ENCODE measurements around the gene SRGAP3. TPM values are rescaled to one million over a fixed set of nuclear protein-coding genes. Genes with fewer than 3 reads are reported as not detected.

Gene SRGAP3
- total RNA-seq, 1 experiment from 2014 or later = 3.0 TPM

DNA sequence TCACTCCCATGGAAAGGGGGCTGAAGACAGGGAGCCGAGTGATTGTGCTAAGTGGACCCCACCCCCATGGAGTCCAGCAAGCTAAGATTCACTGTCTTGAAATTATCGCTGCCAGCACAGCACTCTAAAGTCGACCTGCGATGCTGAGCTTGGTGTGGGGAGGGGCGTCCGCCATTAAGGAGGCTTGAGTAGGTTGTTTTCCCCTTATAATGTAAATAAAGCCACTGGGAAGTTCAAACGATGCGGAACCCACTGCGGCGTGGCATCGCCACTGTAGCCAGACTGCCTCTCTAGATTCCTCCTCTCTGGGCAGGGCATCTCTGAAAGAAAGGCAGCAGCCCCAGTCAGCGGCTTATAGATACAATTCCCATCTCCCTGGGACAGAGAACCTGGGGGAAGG lies 10.9 kb upstream of the SRGAP3 start:
- in situ Hi-C loops (cut with HindIII; ENCODE audit: low pct_unique_long_range_greater_than_20kb, low sequenced_read_pairs) = no loop called here
- no peak for DNase-seq (ENCODE audit: low read depth, low spot score)

DNA sequence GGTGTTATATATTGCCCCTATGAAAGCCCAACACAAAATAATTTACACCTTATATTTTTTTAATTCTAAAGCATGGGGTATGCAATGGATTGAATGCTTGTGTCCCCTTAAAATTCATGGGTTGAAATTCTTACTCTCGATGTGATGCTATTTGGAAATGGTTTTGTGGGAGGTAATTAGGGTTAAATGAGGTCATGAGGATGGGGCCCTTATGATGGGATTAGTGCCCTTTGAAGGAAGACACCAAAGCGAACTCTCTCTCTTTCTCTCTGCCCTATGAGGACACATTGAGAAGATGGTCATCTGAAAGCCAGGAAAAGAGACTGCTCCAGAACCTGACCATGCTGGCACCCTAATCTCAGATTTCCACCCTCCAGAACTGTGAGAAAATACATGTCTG lies 7.6 kb upstream of the SRGAP3 start:
- in situ Hi-C loops (cut with HindIII; ENCODE audit: low pct_unique_long_range_greater_than_20kb, low sequenced_read_pairs) = no loop called here
- DNase-seq (ENCODE audit: low read depth, low spot score) = no peak

DNA sequence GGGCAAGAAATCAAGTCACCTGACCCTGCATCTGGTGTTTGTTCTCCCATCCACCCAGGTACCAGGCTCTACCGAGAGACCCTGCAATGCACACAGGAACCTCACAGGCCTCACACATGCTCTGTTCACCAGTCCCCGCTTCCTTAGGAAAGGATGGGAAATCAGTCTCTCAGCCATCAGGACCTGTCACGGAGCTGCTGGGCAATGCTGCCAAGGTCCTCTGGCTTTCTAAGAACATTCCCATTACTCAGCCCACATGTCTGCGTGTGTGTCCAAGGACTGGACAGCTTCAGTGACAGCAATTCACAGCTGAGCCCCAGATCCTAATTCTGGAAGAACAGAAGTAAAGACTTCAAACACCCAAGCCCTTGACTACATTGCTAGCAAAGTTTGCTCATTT lies 6.5 kb upstream of the SRGAP3 start:
- no peak for DNase-seq (ENCODE audit: low read depth, low spot score)
- in situ Hi-C loops (cut with HindIII; ENCODE audit: low pct_unique_long_range_greater_than_20kb, low sequenced_read_pairs) = no loop called here

DNA sequence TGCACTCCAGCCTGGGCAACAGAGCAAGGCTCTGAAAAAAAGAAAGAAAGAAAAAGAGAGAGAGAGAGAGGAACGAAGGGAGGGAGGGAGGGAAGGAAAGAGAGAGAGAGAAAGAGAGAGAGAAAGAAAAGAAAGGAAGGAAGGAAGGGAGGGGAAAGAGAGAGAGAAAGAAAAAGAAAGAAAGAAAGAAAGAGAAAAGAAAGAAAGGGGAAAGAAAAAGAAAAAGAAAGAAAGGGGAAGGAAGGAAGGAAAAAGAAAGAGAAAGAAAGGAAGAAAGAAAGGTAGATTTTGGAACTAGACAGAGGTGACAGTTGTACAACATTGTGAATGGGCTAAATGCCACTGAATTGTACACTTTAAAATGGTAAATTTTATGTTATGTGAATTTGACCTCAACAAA lies 5.3 kb upstream of the SRGAP3 start:
- no peak for DNase-seq (ENCODE audit: low read depth, low spot score)
- in situ Hi-C loops (cut with HindIII; ENCODE audit: low pct_unique_long_range_greater_than_20kb, low sequenced_read_pairs) = no loop called here

GRCh38 chr3:9253327-9253726 lies 3.9 kb upstream of the SRGAP3 start:
- in situ Hi-C loops (cut with HindIII; ENCODE audit: low pct_unique_long_range_greater_than_20kb, low sequenced_read_pairs) = no loop called here
- DNase-seq (ENCODE audit: low read depth, low spot score) = no peak

- no peak for DNase-seq (ENCODE audit: low read depth, low spot score)
- in situ Hi-C loops (cut with HindIII; ENCODE audit: low pct_unique_long_range_greater_than_20kb, low sequenced_read_pairs) = no loop called here
Measured at GRCh38 chr3:9251055-9251786, 1.8 kb upstream of the SRGAP3 start.

DNA sequence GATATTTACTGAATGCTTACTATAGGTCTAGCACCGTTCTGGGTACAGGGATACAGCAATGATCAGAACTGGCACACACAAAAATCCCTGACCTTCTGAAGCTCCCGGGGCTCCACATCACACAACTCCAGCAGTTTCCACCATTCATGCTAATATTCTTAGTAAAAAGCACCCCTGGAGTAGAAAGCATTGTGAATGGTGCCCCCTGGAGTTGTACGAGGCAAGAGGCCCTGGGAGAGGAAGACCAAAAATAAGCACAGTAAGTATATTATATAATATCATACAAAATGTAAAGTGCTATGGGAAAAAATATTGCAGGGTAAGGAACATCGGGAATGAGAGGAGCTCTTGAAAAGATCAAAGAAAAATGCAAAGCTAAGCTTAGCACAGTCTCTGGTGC lies 790 bp upstream of the SRGAP3 start:
- in situ Hi-C loops (cut with HindIII; ENCODE audit: low pct_unique_long_range_greater_than_20kb, low sequenced_read_pairs) = no loop called here

GRCh38 chr3:9248522-9249271 lies 749 bp downstream of the SRGAP3 start:
- in situ Hi-C loops (cut with HindIII; ENCODE audit: low pct_unique_long_range_greater_than_20kb, low sequenced_read_pairs) = no loop called here
- DNase-seq (ENCODE audit: low read depth, low spot score) = no peak

More for the DNA sequence above, 790 bp upstream of the SRGAP3 start:
- DNase-seq (ENCODE audit: low read depth, low spot score) = peak; percentile 27

- in situ Hi-C loops (cut with HindIII; ENCODE audit: low pct_unique_long_range_greater_than_20kb, low sequenced_read_pairs) = no loop called here
- no peak for DNase-seq (ENCODE audit: low read depth, low spot score)
Measured at GRCh38 chr3:9247941-9248521, 1.4 kb downstream of the SRGAP3 start.

- DNase-seq (ENCODE audit: low read depth, low spot score) = no peak
- in situ Hi-C loops (cut with HindIII; ENCODE audit: low pct_unique_long_range_greater_than_20kb, low sequenced_read_pairs) = no loop called here
Measured at GRCh38 chr3:9247361-9247940, 2.0 kb downstream of the SRGAP3 start.

DNA sequence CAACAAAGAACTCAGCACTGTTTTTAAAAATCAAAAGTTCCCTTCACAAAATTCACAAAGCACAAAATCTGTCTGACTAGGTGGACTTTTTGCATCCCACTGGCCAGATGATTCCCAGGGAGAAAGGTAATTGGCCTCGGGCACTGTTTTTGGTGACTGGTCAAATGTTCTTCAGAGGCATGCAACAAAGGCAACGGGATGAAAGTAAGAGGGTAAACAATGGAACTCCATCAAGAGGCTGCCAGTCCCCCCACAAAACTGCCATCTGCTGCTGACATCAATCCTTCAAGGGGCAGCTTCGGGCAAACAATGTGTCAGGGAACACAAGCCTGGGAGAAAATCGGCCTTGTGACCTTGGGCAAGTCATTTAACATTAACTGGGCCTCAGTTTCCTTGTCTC lies 3.3 kb downstream of the SRGAP3 start:
- in situ Hi-C loops (cut with HindIII; ENCODE audit: low pct_unique_long_range_greater_than_20kb, low sequenced_read_pairs) = no loop called here
- no peak for DNase-seq (ENCODE audit: low read depth, low spot score)

GRCh38 chr3:9244495-9245183 lies 4.8 kb downstream of the SRGAP3 start:
- DNase-seq (ENCODE audit: low read depth, low spot score) = no peak
- in situ Hi-C loops (cut with HindIII; ENCODE audit: low pct_unique_long_range_greater_than_20kb, low sequenced_read_pairs) = no loop called here

GRCh38 chr3:9241956-9242355 lies 7.5 kb downstream of the SRGAP3 start:
- in situ Hi-C loops (cut with HindIII; ENCODE audit: low pct_unique_long_range_greater_than_20kb, low sequenced_read_pairs) = no loop called here
- no peak for DNase-seq (ENCODE audit: low read depth, low spot score)

DNA sequence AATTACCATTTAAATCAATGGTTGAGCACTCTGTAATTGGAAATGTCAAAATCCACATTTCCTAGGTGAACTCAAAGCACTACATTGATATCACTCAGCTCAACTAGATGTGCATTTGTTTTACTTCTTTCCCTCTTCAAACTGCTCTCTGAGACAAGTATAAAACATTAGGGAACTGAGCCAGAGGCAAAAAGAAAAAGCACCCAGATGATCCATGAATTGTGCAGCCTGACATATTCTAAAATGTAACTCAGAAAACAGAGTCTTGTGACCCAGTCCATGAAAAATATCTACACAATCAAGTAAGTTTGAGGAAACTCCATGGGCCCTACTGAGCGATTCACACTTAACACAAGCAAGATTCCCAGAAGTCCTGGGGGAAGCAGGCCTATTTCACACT lies 9.8 kb downstream of the SRGAP3 start:
- in situ Hi-C loops (cut with HindIII; ENCODE audit: low pct_unique_long_range_greater_than_20kb, low sequenced_read_pairs) = no loop called here
- no peak for DNase-seq (ENCODE audit: low read depth, low spot score)

- in situ Hi-C loops (cut with HindIII; ENCODE audit: low pct_unique_long_range_greater_than_20kb, low sequenced_read_pairs) = no loop called here
- no peak for DNase-seq (ENCODE audit: low read depth, low spot score)
Measured at GRCh38 chr3:9238721-9239295, 10.6 kb downstream of the SRGAP3 start.

DNA sequence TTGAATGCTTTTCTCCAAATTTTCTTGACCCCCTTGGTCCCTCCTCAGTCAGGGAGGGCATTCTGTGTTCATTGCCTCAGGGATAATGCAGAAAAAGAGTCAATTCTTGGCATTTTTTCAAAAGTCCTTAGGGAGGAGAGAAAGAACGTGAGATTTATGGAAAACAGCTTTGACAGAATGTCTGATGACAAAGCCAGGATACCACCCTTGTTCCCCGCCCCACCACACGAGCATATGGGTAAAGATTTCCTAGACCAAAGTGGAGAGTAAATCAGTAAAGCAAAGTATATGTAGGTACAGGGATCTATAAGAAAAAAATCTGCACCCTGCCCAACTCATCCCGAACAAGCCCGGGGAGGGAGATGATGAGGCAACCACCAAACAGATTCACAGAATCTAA lies 11.2 kb downstream of the SRGAP3 start:
- in situ Hi-C loops (cut with HindIII; ENCODE audit: low pct_unique_long_range_greater_than_20kb, low sequenced_read_pairs) = no loop called here
- no peak for DNase-seq (ENCODE audit: low read depth, low spot score)

DNA sequence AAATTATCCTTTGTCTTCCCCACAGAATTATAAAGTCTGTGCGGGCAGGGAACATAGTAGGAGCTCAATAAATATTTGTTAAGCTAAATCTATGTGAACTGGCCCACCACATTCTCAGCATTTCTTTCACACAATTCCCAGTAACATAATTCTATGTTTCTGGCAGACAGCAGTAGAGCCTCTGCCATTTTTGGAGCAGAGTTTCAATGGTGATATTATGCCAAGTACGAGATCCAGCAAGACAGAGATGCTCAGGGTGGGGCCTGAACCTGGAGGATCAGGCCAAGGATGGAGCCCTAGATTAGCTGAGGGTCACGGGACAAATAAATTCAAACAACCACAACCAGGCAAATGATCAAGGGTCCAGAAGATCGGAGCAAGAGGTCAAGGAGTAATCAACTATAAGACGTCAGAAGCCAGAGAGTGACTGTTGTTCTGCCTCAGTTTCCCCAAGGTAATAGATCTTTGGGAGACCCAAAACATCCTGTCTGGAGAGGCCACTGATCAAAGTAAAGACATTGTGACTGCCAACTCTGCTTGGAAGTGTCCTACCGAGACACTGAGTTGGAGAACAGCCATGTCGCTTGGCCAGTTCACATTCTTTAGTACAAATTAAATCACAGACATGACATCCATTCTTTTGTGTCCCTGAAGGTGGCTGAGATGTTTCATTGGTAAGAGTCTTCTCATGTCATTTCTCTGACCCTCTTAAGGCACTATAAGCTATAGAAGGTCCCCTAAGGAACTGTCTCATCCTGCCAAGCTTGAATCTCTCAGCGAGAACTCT lies 15.4 kb downstream of the SRGAP3 start:
- DNase-seq (ENCODE audit: low read depth, low spot score) = no peak
- in situ Hi-C loops (cut with HindIII; ENCODE audit: low pct_unique_long_range_greater_than_20kb, low sequenced_read_pairs) = no loop called here

Measured in SK-MEL-5 (cell line).